Type B pancreatic cell (in vitro differentiated cells): ENCODE results near the gene HOXC5. TPM values are rescaled to one million over a fixed set of nuclear protein-coding genes. Genes with fewer than 3 reads are reported as not detected.

Experiments
- DNase-seq: peaks from one replicate; pipeline ENCODE4 v3.0.0; 2021; ENCODE audit warnings: mixed read lengths; ENCODE audit not compliant: unreplicated experiment; ENCODE audit errors: extremely low spot score
- H3K27ac Mint-ChIP-seq: 2 replicates; pipeline ENCODE4 v1.8.0; 2021; ENCODE audit warnings: mild to moderate bottlenecking, mixed read lengths
- H3K27me3 Mint-ChIP-seq: 2 replicates; pipeline ENCODE4 v1.8.0; 2021; ENCODE audit warnings: mixed read lengths
- H3K36me3 Mint-ChIP-seq: 2 replicates; pipeline ENCODE4 v1.8.0; 2021; ENCODE audit warnings: mixed read lengths
- H3K4me1 Mint-ChIP-seq: one replicate; pipeline ENCODE4 v1.8.0; 2021; ENCODE audit warnings: mixed read lengths; ENCODE audit not compliant: unreplicated experiment
- H3K4me3 Mint-ChIP-seq: 2 replicates; pipeline ENCODE4 v1.8.0; 2021; ENCODE audit warnings: mild to moderate bottlenecking, mixed read lengths
- H3K9me3 Mint-ChIP-seq: 2 replicates; pipeline ENCODE4 v1.8.0; 2021; ENCODE audit warnings: mixed read lengths
- total RNA-seq: library from RNA; stranded (reverse); gene quantifications from 2 replicates; pipeline ENCODE4 v1.2.1, GENCODE V29; 2021; ENCODE audit warnings: low replicate concordance
- TF ChIP-seq, protein P1 (sequence below): fragments of 200-600 bp; sonication (generic); conservative IDR thresholded peaks from 2 replicates; pipeline ENCODE4 v1.5.0; 2021; ENCODE audit warnings: antibody characterized with exemption, mild to moderate bottlenecking

The HOXC5 gene
- total RNA-seq, 1 donor from 2014 or later: 56.9 TPM

GRCh38 chr12:54049108-54049507, 16.3 kb downstream of the HOXC5 start:
- H3K27ac Mint-ChIP-seq: peak overlapping the region; percentile 90
- DNase-seq: no peak
- no peaks in the 10 kb centered on the region for H3K36me3 Mint-ChIP-seq
- TF ChIP-seq, protein P1, sequence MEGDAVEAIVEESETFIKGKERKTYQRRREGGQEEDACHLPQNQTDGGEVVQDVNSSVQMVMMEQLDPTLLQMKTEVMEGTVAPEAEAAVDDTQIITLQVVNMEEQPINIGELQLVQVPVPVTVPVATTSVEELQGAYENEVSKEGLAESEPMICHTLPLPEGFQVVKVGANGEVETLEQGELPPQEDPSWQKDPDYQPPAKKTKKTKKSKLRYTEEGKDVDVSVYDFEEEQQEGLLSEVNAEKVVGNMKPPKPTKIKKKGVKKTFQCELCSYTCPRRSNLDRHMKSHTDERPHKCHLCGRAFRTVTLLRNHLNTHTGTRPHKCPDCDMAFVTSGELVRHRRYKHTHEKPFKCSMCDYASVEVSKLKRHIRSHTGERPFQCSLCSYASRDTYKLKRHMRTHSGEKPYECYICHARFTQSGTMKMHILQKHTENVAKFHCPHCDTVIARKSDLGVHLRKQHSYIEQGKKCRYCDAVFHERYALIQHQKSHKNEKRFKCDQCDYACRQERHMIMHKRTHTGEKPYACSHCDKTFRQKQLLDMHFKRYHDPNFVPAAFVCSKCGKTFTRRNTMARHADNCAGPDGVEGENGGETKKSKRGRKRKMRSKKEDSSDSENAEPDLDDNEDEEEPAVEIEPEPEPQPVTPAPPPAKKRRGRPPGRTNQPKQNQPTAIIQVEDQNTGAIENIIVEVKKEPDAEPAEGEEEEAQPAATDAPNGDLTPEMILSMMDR: no peak
- H3K9me3 Mint-ChIP-seq: no peaks in the 10 kb centered on the region
- H3K27me3 Mint-ChIP-seq: peaks cover 75% of the 10 kb centered on the region
- peak overlapping the region; percentile 92 for H3K4me3 Mint-ChIP-seq
- peaks cover 65% of the 10 kb centered on the region for H3K4me1 Mint-ChIP-seq

GRCh38 chr12:54050482-54050810, 17.6 kb downstream of the HOXC5 start:
- Mint-ChIP-seq H3K4me3 (peak overlapping the region; percentile 92), H3K9me3 (no peaks in the 10 kb centered on the region), H3K4me1 (peaks cover 54% of the 10 kb centered on the region), H3K27me3 (peaks cover 71% of the 10 kb centered on the region), H3K36me3 (peaks cover 3% of the 10 kb centered on the region), H3K27ac (peak overlapping the region; percentile 69)
- TF ChIP-seq, protein P1: no peak
- no peak for DNase-seq

DNA sequence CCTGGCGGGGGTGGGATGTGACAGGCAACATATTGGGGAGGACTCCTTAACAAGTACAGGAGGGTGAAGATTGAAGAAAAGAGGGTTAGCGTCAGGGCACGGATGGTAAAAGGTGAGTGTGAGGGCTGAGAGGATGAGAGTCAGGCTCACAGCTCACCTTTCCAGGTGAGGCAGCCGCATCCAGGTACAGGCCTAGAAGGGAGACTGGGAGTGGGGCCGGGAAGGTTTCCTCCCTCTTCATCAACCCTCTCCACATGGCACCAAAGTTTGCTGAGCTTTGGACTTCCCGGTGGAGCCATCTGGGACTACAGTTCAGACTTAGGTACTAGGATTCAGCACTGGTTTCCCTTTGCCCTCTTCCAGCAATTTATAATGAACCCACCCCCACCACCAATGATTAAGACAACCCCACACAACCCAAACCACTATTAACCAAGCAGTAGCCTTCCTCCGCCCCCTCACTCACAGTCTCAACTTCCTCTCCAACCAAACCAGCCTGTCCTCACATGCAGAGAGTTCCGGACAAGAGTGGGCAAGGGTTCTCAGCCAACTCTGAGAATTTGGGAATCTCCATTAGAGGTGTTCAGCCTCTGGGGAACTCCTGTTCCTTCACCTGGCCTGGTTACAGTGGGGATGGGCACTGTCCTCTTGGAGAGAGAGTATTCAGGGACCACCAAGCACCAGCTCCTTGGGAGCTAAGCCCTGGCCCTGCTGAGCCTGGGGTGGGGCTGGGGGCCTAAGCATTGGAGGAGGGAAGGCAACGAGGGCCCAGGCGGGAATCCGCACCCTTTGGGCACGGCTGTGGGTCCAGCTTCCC, 18.4 kb downstream of the HOXC5 start:
- TF ChIP-seq, protein P1: no peak
- Mint-ChIP-seq H3K4me3 (peak overlapping the region; percentile 92), H3K27ac (peak overlapping the region; percentile 69), H3K9me3 (no peaks in the 10 kb centered on the region), H3K36me3 (peaks cover 9% of the 10 kb centered on the region), H3K27me3 (peaks cover 68% of the 10 kb centered on the region), H3K4me1 (peaks cover 54% of the 10 kb centered on the region)
- DNase-seq: no peak

- Mint-ChIP-seq H3K4me3 (peak overlapping the region; percentile 98), H3K4me1 (peaks cover 54% of the 10 kb centered on the region), H3K27me3 (peaks cover 66% of the 10 kb centered on the region), H3K36me3 (peaks cover 11% of the 10 kb centered on the region), H3K27ac (peak overlapping the region; percentile 69), H3K9me3 (no peaks in the 10 kb centered on the region)
- DNase-seq: no peak
- TF ChIP-seq, protein P1: no peak
Measured at GRCh38 chr12:54051874-54052437, 19.1 kb downstream of the HOXC5 start.

GRCh38 chr12:54052438-54053002, 19.7 kb downstream of the HOXC5 start:
- no peak for DNase-seq
- no peaks in the 10 kb centered on the region for H3K9me3 Mint-ChIP-seq
- TF ChIP-seq, protein P1: no peak
- H3K4me1 Mint-ChIP-seq: peaks cover 59% of the 10 kb centered on the region
- H3K4me3 Mint-ChIP-seq: peak overlapping the region; percentile 98
- H3K27ac Mint-ChIP-seq: peak overlapping the region; percentile 69
- peaks cover 13% of the 10 kb centered on the region for H3K36me3 Mint-ChIP-seq
- H3K27me3 Mint-ChIP-seq: peaks cover 67% of the 10 kb centered on the region
